ENCODE data around the gene KLHL29. TPM values are rescaled to one million over a fixed set of nuclear protein-coding genes. Genes with fewer than 3 reads are reported as not detected.

The KLHL29 gene
- total RNA-seq, 2 experiments from 2014 or later, result 0.15 to 0.21 TPM

GRCh38 chr2:23419171-23420090 lies 34.5 kb downstream of the KLHL29 start:
- POLR2A ChIA-PET, result no interaction called here
- CTCF ChIA-PET, result no interaction called here

- CTCF ChIA-PET, result no interaction called here
- POLR2A ChIA-PET, result no interaction called here
These were observed 35.3 kb downstream of the KLHL29 start for GRCh38 chr2:23420091-23420839.

GRCh38 chr2:23420840-23421476 lies 36.0 kb downstream of the KLHL29 start:
- POLR2A ChIA-PET, result no interaction called here
- CTCF ChIA-PET, result no interaction called here

GRCh38 chr2:23422089-23423061 lies 37.4 kb downstream of the KLHL29 start:
- POLR2A ChIA-PET, result no interaction called here
- CTCF ChIA-PET, result no interaction called here

GRCh38 chr2:23423062-23423872 lies 38.3 kb downstream of the KLHL29 start:
- ChIA-PET CTCF (no interaction called here), POLR2A (no interaction called here)

GRCh38 chr2:23423873-23424680 lies 39.1 kb downstream of the KLHL29 start:
- POLR2A ChIA-PET, result no interaction called here
- CTCF ChIA-PET, result no interaction called here

- ChIA-PET CTCF (no interaction called here), POLR2A (no interaction called here)
These were observed 40.4 kb downstream of the KLHL29 start for GRCh38 chr2:23425338-23425871.

- CTCF ChIA-PET, result no interaction called here
- POLR2A ChIA-PET, result no interaction called here
These were observed 40.9 kb downstream of the KLHL29 start for GRCh38 chr2:23425885-23426262.

- ChIA-PET CTCF (no interaction called here), POLR2A (no interaction called here)
These were observed 41.4 kb downstream of the KLHL29 start for GRCh38 chr2:23426263-23426905.

- ChIA-PET CTCF (no interaction called here), POLR2A (no interaction called here)
These were observed 42.4 kb downstream of the KLHL29 start for GRCh38 chr2:23427350-23427749.

- CTCF ChIA-PET, result no interaction called here
- POLR2A ChIA-PET, result no interaction called here
These were observed 43.0 kb downstream of the KLHL29 start for GRCh38 chr2:23427976-23428375.

- ChIA-PET POLR2A (no interaction called here), CTCF (no interaction called here)
These were observed 44.1 kb downstream of the KLHL29 start for GRCh38 chr2:23429036-23429435.

GRCh38 chr2:23430263-23430662 lies 45.3 kb downstream of the KLHL29 start:
- CTCF ChIA-PET, result no interaction called here
- POLR2A ChIA-PET, result no interaction called here

- CTCF ChIA-PET, result no interaction called here
- POLR2A ChIA-PET, result no interaction called here
These were observed 47.6 kb downstream of the KLHL29 start for GRCh38 chr2:23432531-23432930.

GRCh38 chr2:23433282-23433681 lies 48.3 kb downstream of the KLHL29 start:
- POLR2A ChIA-PET, result no interaction called here
- CTCF ChIA-PET, result no interaction called here

- ChIA-PET POLR2A (no interaction called here), CTCF (interaction anchor here (1.9 kb wide), 1 partner anchor 16 kb away, joined by 6 read pairs; no protein-coding TSS in a partner anchor)
These were observed 49.7 kb downstream of the KLHL29 start for GRCh38 chr2:23434721-23435121.

GRCh38 chr2:23435250-23436035 lies 50.5 kb downstream of the KLHL29 start:
- CTCF ChIA-PET, result interaction anchor here (1.9 kb wide), 1 partner anchor 15 kb away, joined by 6 read pairs; no protein-coding TSS in a partner anchor
- POLR2A ChIA-PET, result no interaction called here

All from activated CD8-positive, alpha-beta memory T cell treated with anti-CD3 and anti-CD28 coated beads for 36 hours (primary cell).